HepG2 (cell line): Measurements from ENCODE around the gene MCF2L. TPM values are rescaled to one million over a fixed set of nuclear protein-coding genes. Genes with fewer than 3 reads are reported as not detected.

Experiments
- MIER3 ChIP-seq: IDR thresholded peaks from 2 replicates; pipeline ENCODE4 v1.6.1; 2016; ENCODE audit warnings: missing compliant biosample characterization, borderline replicate concordance
- NBN ChIP-seq: fragments of 450-650 bp; conservative IDR thresholded peaks from 2 replicates; pipeline ENCODE4 v1.6.1; 2017
- RXRB ChIP-seq: IDR thresholded peaks from 2 replicates; pipeline ENCODE4 v1.6.1; 2016; ENCODE audit warnings: borderline replicate concordance, missing genetic modification reagents, missing compliant biosample characterization
- SUZ12 ChIP-seq: fragments of 150-350 bp; IDR thresholded peaks from 2 replicates; pipeline ENCODE4 v1.6.1; 2014; ENCODE audit warnings: low read depth, low read length
- ZFP36L2 ChIP-seq: sonication (generic); formaldehyde crosslinking; IDR thresholded peaks from 2 replicates; pipeline ENCODE4 v1.4.0; 2020; ENCODE audit warnings: missing genetic modification reagents
- ZKSCAN1 ChIP-seq: fragments of 150-350 bp; IDR thresholded peaks from 2 replicates; pipeline ENCODE4 v1.6.1; 2014; ENCODE audit warnings: low read length
- ZNF652 ChIP-seq: IDR thresholded peaks from 2 replicates; pipeline ENCODE4 v1.6.1; 2016; ENCODE audit warnings: low read depth, borderline replicate concordance
- ZNF790 ChIP-seq: sonication (generic); formaldehyde crosslinking; IDR thresholded peaks from 2 replicates; pipeline ENCODE4 v1.8.0; 2022; ENCODE audit warnings: missing genetic modification reagents, mild to moderate bottlenecking, borderline replicate concordance
- polyA plus RNA-seq, 8 experiments: library from polyadenylated mRNA; depleted of rRNA in 3 of 8; stranded (reverse) in 7 of 8; unstranded in 1 of 8; fragments of >200 nt; fragmentation: Illumina TruSeq in 4 of 8; extraction: Trizol in 4 of 8; gene quantifications; 2 replicates each; pipeline versions ENCODE4 v1.2.1 to v1.2.3, GENCODE V29; 2011 to 2016; ENCODE audit warnings: low read depth in 4 of 8, missing spikeins in 1 of 8, mixed read lengths in 1 of 8; ENCODE audit not compliant: insufficient read depth in 1 of 8
- total RNA-seq, 5 experiments: library from RNA; depleted of rRNA; stranded (reverse); fragments of >200 nt; fragmentation: Illumina TruSeq; extraction: Trizol; gene quantifications; 2 replicates each; pipeline ENCODE4 v1.2.3, GENCODE V29; 2016; ENCODE audit warnings: low read depth in 1 of 5
- TF ChIP-seq, protein P1 (sequence below): IDR thresholded peaks from 2 replicates; pipeline ENCODE4 v1.6.1; 2016; ENCODE audit warnings: missing biosample characterization, missing genetic modification reagents, low read depth
- TF ChIP-seq, protein P2 (sequence below), 2 experiments: sonication (generic) in 1 of 2; formaldehyde crosslinking in 1 of 2; IDR thresholded peaks; 2 replicates each; pipeline versions ENCODE4 v1.4.0 to v1.6.1; 2018 to 2020; ENCODE audit warnings: missing genetic modification reagents in 2 of 2, borderline replicate concordance in 1 of 2, low read depth in 1 of 2, mild to moderate bottlenecking in 1 of 2, missing biosample characterization in 1 of 2

MCF2L gene
- total and polyA plus RNA-seq, 2 of the 13 experiments (the other 11 are each of a cell fraction or from before 2014, with no cell fraction given), result 19.4 to 28.4 TPM

DNA sequence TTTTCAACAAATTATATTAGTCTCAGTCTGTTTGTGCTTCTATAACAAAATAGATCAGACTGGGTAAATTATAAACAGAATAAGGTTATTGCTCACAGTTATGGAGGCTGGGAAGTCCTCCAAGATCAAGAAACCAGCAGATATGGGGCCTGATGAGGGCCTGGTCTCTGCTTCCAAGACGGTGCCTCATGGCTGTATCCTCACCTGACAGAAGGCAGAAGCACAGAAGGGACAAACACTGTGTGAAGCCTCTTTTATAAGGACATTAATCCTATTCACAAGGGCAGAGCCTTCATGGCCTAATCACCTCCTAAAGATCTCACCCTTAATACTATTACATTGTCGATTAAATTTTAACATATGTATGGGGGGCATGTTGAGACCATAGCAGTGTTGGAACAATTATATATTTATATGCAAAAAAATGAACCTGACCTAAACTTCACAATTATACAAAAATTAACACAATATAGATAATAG is 166.3 kb downstream of the MCF2L start (continued):
- TF ChIP-seq, protein P1, sequence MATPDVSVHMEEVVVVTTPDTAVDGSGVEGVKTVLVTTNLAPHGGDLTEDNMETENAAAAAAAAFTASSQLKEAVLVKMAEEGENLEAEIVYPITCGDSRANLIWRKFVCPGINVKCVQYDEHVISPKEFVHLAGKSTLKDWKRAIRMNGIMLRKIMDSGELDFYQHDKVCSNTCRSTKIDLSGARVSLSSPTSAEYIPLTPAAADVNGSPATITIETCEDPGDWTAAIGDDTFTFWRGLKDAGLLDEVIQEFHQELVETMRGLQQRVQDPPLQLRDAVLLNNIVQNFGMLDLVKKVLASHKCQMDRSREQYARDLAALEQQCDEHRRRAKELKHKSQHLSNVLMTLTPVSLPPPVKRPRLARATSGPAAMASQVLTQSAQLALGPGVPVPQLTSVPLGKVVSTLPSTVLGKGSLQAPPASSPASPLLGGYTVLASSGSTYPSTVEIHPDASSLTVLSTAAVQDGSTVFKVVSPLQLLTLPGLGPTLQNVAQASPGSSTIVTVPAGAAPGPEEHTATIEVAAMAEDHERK (CRISPR knock-in tag), result no peak
- TF ChIP-seq SUZ12 (no peak), RXRB (CRISPR knock-in tag) (no peak), ZKSCAN1 (no peak), ZNF790 (CRISPR knock-in tag) (no peak), MIER3 (CRISPR knock-in tag) (no peak), NBN (no peak), ZNF652 (CRISPR knock-in tag) (no peak), ZFP36L2 (CRISPR knock-in tag) (no peak)
- TF ChIP-seq, protein P2, sequence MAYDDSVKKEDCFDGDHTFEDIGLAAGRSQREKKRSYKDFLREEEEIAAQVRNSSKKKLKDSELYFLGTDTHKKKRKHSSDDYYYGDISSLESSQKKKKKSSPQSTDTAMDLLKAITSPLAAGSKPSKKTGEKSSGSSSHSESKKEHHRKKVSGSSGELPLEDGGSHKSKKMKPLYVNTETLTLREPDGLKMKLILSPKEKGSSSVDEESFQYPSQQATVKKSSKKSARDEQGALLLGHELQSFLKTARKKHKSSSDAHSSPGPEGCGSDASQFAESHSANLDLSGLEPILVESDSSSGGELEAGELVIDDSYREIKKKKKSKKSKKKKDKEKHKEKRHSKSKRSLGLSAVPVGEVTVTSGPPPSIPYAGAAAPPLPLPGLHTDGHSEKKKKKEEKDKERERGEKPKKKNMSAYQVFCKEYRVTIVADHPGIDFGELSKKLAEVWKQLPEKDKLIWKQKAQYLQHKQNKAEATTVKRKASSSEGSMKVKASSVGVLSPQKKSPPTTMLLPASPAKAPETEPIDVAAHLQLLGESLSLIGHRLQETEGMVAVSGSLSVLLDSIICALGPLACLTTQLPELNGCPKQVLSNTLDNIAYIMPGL (CRISPR knock-in tag; IDR thresholded peaks at IDR 0.05; ENCODE audit: borderline replicate concordance in 1 of 2, low read depth in 1 of 2), result no peak
